Psoas muscle (tissue), 8 donors: Measurements from ENCODE around the gene CDH24. TPM values are rescaled to one million over a fixed set of nuclear protein-coding genes. Genes with fewer than 3 reads are reported as not detected.

Experiments used
- ATAC-seq, 4 donors: fragments of 200-7000 bp; cut with Tn5 transposase; one replicate each; pipeline ENCODE4 v1.9.1; 2020; ENCODE audit warnings: moderate library complexity in 3 of 4, mild to moderate bottlenecking in 2 of 4
- DNase-seq, 2 donors: peaks; one replicate each; pipeline ENCODE4 v3.0.0-alpha.2; 2020
- H3K27ac ChIP-seq: fragments of 200-600 bp; one replicate; pipeline ENCODE4 v1.8.0; 2022
- H3K27me3 ChIP-seq, 3 donors: fragments of 200-600 bp in 1 of 3; one replicate each; pipeline versions ENCODE4 v1.6.1 to v1.8.0; 2013 to 2022; ENCODE audit warnings: low read length in 2 of 3, mild to moderate bottlenecking in 2 of 3, moderate library complexity in 1 of 3; ENCODE audit not compliant: insufficient read depth in 3 of 3
- H3K36me3 ChIP-seq, 2 donors: fragments of 200-600 bp in 1 of 2; one replicate each; pipeline versions ENCODE4 v1.6.1 to v1.8.0; 2013 to 2022; ENCODE audit warnings: low read depth in 1 of 2, mild to moderate bottlenecking in 1 of 2, moderate library complexity in 1 of 2; ENCODE audit not compliant: insufficient read depth in 1 of 2
- H3K4me1 ChIP-seq: fragments of 200-600 bp; one replicate; pipeline ENCODE4 v1.8.0; 2022
- H3K4me3 ChIP-seq: fragments of 200-600 bp; one replicate; pipeline ENCODE4 v1.8.0; 2022; ENCODE audit warnings: mild to moderate bottlenecking
- H3K9me3 ChIP-seq: fragments of 200-600 bp; one replicate; pipeline ENCODE4 v1.8.0; 2022
- CTCF ChIP-seq: fragments of 200-600 bp; IDR thresholded peaks from one replicate; pipeline ENCODE4 v1.8.0; 2022; ENCODE audit warnings: antibody characterized with exemption
- WGBS, 3 donors: extraction: QIAGEN DNeasy Blood & Tissue Kit; methylation state at CpG; one replicate each; pipeline versions ENCODE4 v1.1.6 to v1.1.7; 2013; 5-methylcytosine and 5-hydroxymethylcytosine counted together
- intact Hi-C, 2 donors: fragments of 100-400 bp; cut with DNase I; formaldehyde crosslinking; loops; one replicate each; pipeline versions ENCODE4 v1.11.0 to v1.14.2; 2022
- polyA plus RNA-seq, 3 donors: library from polyadenylated mRNA; stranded (reverse); fragments of 200-250 nt; gene quantifications; one replicate each; pipeline ENCODE4 v1.2.3, GENCODE V29; 2013
- total RNA-seq, 4 donors: library from RNA; stranded (reverse); fragmentation: NEBNext Ultra II Directional in 2 of 4; extraction: Animal tissue kit (Norgen Biotek cat#: 25700) in 2 of 4; gene quantifications; one replicate each; pipeline versions ENCODE4 v1.2.1 to v1.2.4, GENCODE V29; 2021 to 2023
- donor health status: healthy with polysubstance abuse.
- donor health status: DM: no; HTN: no; CAD: no; lungs with moderate emphysema.
- donor health status: Bipolar disorder and iron deficiency.
- donor health status: healthy.
- donor health status: DM: yes; HTN: yes; CAD: no.
- donor health status: DM: no; HTN: no; CAD: no.
- donor health status: DM: no; HTN: no; CAD: no.
- donor health status: DM: yes; HTN: yes; CAD: no.

Gene CDH24
- total and polyA plus RNA-seq, 7 donors = 0.30 to 0.77 (median 0.32) TPM

- no peak overlapping the region for H3K4me3 ChIP-seq
- ATAC-seq (no peak), DNase-seq (no peak)
- WGBS, 3 donors = 72 to 83% (median 83%) methylated on average over 73 to 85 of the region's 85 CpGs
- no peaks in the 10 kb centered on the region for H3K27me3 ChIP-seq
- H3K27ac ChIP-seq = no peak overlapping the region
- no peaks in the 10 kb centered on the region for H3K4me1 ChIP-seq
- H3K9me3 ChIP-seq = no peaks in the 10 kb centered on the region
- intact Hi-C loops = no loop called here
- TF ChIP-seq CTCF = no peak
- no peaks in the 10 kb centered on the region for H3K36me3 ChIP-seq
Measured at GRCh38 chr14:23047751-23048693, 9.3 kb downstream of the CDH24 start.

GRCh38 chr14:23047034-23047634, 10.2 kb downstream of the CDH24 start:
- Histone ChIP-seq H3K4me3 (no peak overlapping the region), H3K9me3 (no peaks in the 10 kb centered on the region), H3K27me3 (no peaks in the 10 kb centered on the region), H3K27ac (no peak overlapping the region), H3K36me3 (no peaks in the 10 kb centered on the region), H3K4me1 (no peaks in the 10 kb centered on the region)
- intact Hi-C loops = no loop called here
- ATAC-seq (no peak), DNase-seq (no peak)
- TF ChIP-seq CTCF = no peak
- 53 to 66% (median 59%) methylated on average over 6 of the region's 6 CpGs for WGBS, 3 donors

GRCh38 chr14:23045419-23046357, 11.6 kb downstream of the CDH24 start:
- no peak overlapping the region for H3K27ac ChIP-seq
- no peaks in the 10 kb centered on the region for H3K27me3 ChIP-seq
- WGBS, 3 donors = 84% methylated on average over 13 of the region's 13 CpGs
- intact Hi-C loops = no loop called here
- no peaks in the 10 kb centered on the region for H3K9me3 ChIP-seq
- no peak for TF ChIP-seq CTCF
- no peak overlapping the region for H3K4me3 ChIP-seq
- ATAC-seq (peak in 2 of 4 donors; percentile 23 to 40), DNase-seq (no peak)
- no peaks in the 10 kb centered on the region for H3K36me3 ChIP-seq
- H3K4me1 ChIP-seq = no peaks in the 10 kb centered on the region

GRCh38 chr14:23044840-23045239, 12.5 kb downstream of the CDH24 start:
- intact Hi-C loops = no loop called here
- Histone ChIP-seq H3K27me3 (no peaks in the 10 kb centered on the region), H3K4me1 (no peaks in the 10 kb centered on the region), H3K27ac (no peak overlapping the region), H3K36me3 (no peaks in the 10 kb centered on the region), H3K4me3 (no peak overlapping the region), H3K9me3 (no peaks in the 10 kb centered on the region)
- no peak for DNase-seq
- WGBS, 3 donors = 89 to 91% (median 91%) methylated on average over 8 of the region's 8 CpGs
- TF ChIP-seq CTCF = no peak
- ATAC-seq = no peak
